CD14-positive monocyte (primary cell): Measurements from ENCODE around the gene MPP2. TPM values are rescaled to one million over a fixed set of nuclear protein-coding genes. Genes with fewer than 3 reads are reported as not detected.

Source experiments
- DNase-seq, 3 donors: peaks; one replicate each; pipeline ENCODE4 v3.0.0-alpha.2; 2011 to 2022
- H2AFZ ChIP-seq: 2 replicates; pipeline ENCODE4 v1.6.0; 2012; ENCODE audit warnings: mild to moderate bottlenecking, low read depth, low read length, inconsistent platforms; ENCODE audit not compliant: insufficient read depth, poor library complexity, severe bottlenecking
- H3K27ac ChIP-seq, 2 donors: 1 replicate in 1 of 2; 2 replicates in 1 of 2; pipeline ENCODE4 v1.5.1; 2012 to 2013; ENCODE audit warnings: low read length in 2 of 2, control low read depth in 1 of 2, inconsistent platforms in 1 of 2, low read depth in 1 of 2, mild to moderate bottlenecking in 1 of 2
- H3K27me3 ChIP-seq, 2 donors: one replicate each; pipeline versions ENCODE4 v1.6.0 to v1.6.1; 2011 to 2013; ENCODE audit warnings: low read length in 2 of 2; ENCODE audit not compliant: control insufficient read depth in 2 of 2, insufficient read depth in 2 of 2
- H3K36me3 ChIP-seq, 2 donors: replicated peaks in 1 of 2; 1 replicate in 1 of 2; 2 replicates in 1 of 2; pipeline versions ENCODE4 v1.5.1 to v1.6.1; 2012 to 2013; ENCODE audit warnings: low read length in 2 of 2, control low read depth in 1 of 2, inconsistent platforms in 1 of 2, mild to moderate bottlenecking in 1 of 2; ENCODE audit not compliant: insufficient read depth in 2 of 2, control insufficient read depth in 1 of 2
- H3K4me1 ChIP-seq, 2 donors: 1 replicate in 1 of 2; 2 replicates in 1 of 2; pipeline versions ENCODE4 v1.5.1 to v1.6.1; 2012 to 2013; ENCODE audit warnings: low read length in 2 of 2, control low read depth in 1 of 2, inconsistent platforms in 1 of 2, mild to moderate bottlenecking in 1 of 2, moderate library complexity in 1 of 2; ENCODE audit not compliant: insufficient read depth in 2 of 2, control insufficient read depth in 1 of 2
- H3K4me2 ChIP-seq: replicated peaks from 2 replicates; pipeline ENCODE3; 2012; ENCODE audit warnings: low read length, moderate library complexity, mild to moderate bottlenecking; ENCODE audit not compliant: poor library complexity, severe bottlenecking; ENCODE audit errors: extremely low read depth
- H3K4me3 ChIP-seq, 3 experiments: fragments of 200-600 bp in 1 of 3; sonication (generic) in 1 of 3; replicated peaks in 1 of 3; 1 replicate in 2 of 3; 2 replicates in 1 of 3; pipeline ENCODE4 v1.5.1; 2011 to 2013; ENCODE audit warnings: low read length in 3 of 3, mild to moderate bottlenecking in 3 of 3, control low read depth in 2 of 3, low read depth in 2 of 3, inconsistent platforms in 1 of 3, moderate library complexity in 1 of 3
- H3K79me2 ChIP-seq: 2 replicates; pipeline ENCODE4 v1.6.0; 2012; ENCODE audit warnings: mild to moderate bottlenecking, control low read depth, inconsistent platforms, low read length, moderate library complexity; ENCODE audit not compliant: insufficient read depth
- H3K9ac ChIP-seq: 2 replicates; pipeline ENCODE4 v1.6.0; 2017; ENCODE audit warnings: low read length, mild to moderate bottlenecking; ENCODE audit not compliant: insufficient read depth, poor library complexity, severe bottlenecking
- H3K9me3 ChIP-seq, 2 donors: replicated peaks in 1 of 2; 1 replicate in 1 of 2; 2 replicates in 1 of 2; pipeline versions ENCODE4 v1.5.1 to v1.6.1; 2012 to 2013; ENCODE audit warnings: low read length in 2 of 2, control low read depth in 1 of 2; ENCODE audit not compliant: control insufficient read depth in 1 of 2, insufficient read depth in 1 of 2
- H4K20me1 ChIP-seq: 2 replicates; pipeline ENCODE4 v1.6.0; 2012; ENCODE audit warnings: mild to moderate bottlenecking, low read length, control low read depth, moderate library complexity; ENCODE audit not compliant: insufficient read depth
- H3K27ac Mint-ChIP-seq, 7 donors: one replicate each; pipeline ENCODE4 v1.8.0; 2020; ENCODE audit warnings: mild to moderate bottlenecking in 7 of 7, mixed read lengths in 7 of 7, moderate library complexity in 6 of 7, inconsistent platforms in 2 of 7
- H3K27me3 Mint-ChIP-seq, 3 donors: one replicate each; pipeline ENCODE4 v1.8.0; 2021 to 2022; ENCODE audit warnings: low read depth in 3 of 3, mild to moderate bottlenecking in 3 of 3, mixed read lengths in 3 of 3, moderate library complexity in 3 of 3, inconsistent platforms in 1 of 3
- H3K36me3 Mint-ChIP-seq, 2 donors: one replicate each; pipeline ENCODE4 v1.8.0; 2020; ENCODE audit warnings: mixed read lengths in 2 of 2, inconsistent platforms in 1 of 2, mild to moderate bottlenecking in 1 of 2
- H3K4me1 Mint-ChIP-seq: one replicate; pipeline ENCODE4 v1.8.0; 2020; ENCODE audit warnings: mild to moderate bottlenecking, mixed read lengths
- H3K4me3 Mint-ChIP-seq, 2 donors: one replicate each; pipeline ENCODE4 v1.8.0; 2020; ENCODE audit warnings: mild to moderate bottlenecking in 2 of 2, mixed read lengths in 2 of 2, moderate library complexity in 1 of 2
- H3K9me3 Mint-ChIP-seq, 7 donors: one replicate each; pipeline ENCODE4 v1.8.0; 2020 to 2022; ENCODE audit warnings: mixed read lengths in 7 of 7, mild to moderate bottlenecking in 6 of 7, moderate library complexity in 6 of 7, inconsistent platforms in 2 of 7
- WGBS: methylation state at CpG from one replicate; pipeline ENCODE4 v1.1.5; 2013; ENCODE audit warnings: missing lambda C conversion rate; ENCODE audit not compliant: insufficient coverage; 5-methylcytosine and 5-hydroxymethylcytosine counted together
- intact Hi-C, 2 donors: fragments of 100-400 bp; cut with micrococcal nuclease; formaldehyde crosslinking; loops; one replicate each; pipeline versions ENCODE4 v1.15.0 to v1.15.1; 2023
- polyA plus RNA-seq, 3 donors: library from polyadenylated mRNA; depleted of rRNA in 1 of 3; unstranded in 2 of 3; stranded (reverse) in 1 of 3; fragments of 300-500 nt in 2 of 3; fragments of >200 nt in 1 of 3; fragmentation: Illumina TruSeq in 2 of 3; gene quantifications; 1 replicate in 2 of 3; 2 replicates in 1 of 3; pipeline ENCODE4 v1.2.3, GENCODE V29; 2012 to 2021
- TF ChIP-seq, protein P1 (sequence below): fragments of 200-600 bp; IDR thresholded peaks from one replicate; pipeline ENCODE4 v1.8.0; 2022; ENCODE audit warnings: antibody characterized with exemption, mild to moderate bottlenecking

Gene MPP2
- polyA plus RNA-seq, 3 donors = not detected

GRCh38 chr17:43873815-43874214, 33.5 kb downstream of the MPP2 start:
- H3K36me3 ChIP-seq = no peaks in the 10 kb centered on the region
- no peak overlapping the region for H3K9ac ChIP-seq
- peaks cover 0 to under 1% of the 10 kb centered on the region in 2 donors for H3K36me3 Mint-ChIP-seq
- H2AFZ ChIP-seq = no peak overlapping the region
- peaks cover 0 to under 1% of the 10 kb centered on the region in 2 donors for H3K9me3 ChIP-seq
- no peaks in the 10 kb centered on the region for H3K27me3 ChIP-seq
- TF ChIP-seq, protein P1, sequence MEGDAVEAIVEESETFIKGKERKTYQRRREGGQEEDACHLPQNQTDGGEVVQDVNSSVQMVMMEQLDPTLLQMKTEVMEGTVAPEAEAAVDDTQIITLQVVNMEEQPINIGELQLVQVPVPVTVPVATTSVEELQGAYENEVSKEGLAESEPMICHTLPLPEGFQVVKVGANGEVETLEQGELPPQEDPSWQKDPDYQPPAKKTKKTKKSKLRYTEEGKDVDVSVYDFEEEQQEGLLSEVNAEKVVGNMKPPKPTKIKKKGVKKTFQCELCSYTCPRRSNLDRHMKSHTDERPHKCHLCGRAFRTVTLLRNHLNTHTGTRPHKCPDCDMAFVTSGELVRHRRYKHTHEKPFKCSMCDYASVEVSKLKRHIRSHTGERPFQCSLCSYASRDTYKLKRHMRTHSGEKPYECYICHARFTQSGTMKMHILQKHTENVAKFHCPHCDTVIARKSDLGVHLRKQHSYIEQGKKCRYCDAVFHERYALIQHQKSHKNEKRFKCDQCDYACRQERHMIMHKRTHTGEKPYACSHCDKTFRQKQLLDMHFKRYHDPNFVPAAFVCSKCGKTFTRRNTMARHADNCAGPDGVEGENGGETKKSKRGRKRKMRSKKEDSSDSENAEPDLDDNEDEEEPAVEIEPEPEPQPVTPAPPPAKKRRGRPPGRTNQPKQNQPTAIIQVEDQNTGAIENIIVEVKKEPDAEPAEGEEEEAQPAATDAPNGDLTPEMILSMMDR = no peak
- no peak overlapping the region for H3K27ac ChIP-seq
- H3K4me1 ChIP-seq = no peaks in the 10 kb centered on the region
- H3K9me3 Mint-ChIP-seq = peaks cover under 1 to 4% (median 3%) of the 10 kb centered on the region in 7 donors
- H4K20me1 ChIP-seq = no peaks in the 10 kb centered on the region
- H3K27ac Mint-ChIP-seq = no peak overlapping the region
- no peak overlapping the region for H3K4me3 ChIP-seq
- H3K27me3 Mint-ChIP-seq = peaks cover 10 to 16% (median 10%) of the 10 kb centered on the region in 3 donors
- no peak for DNase-seq
- H3K4me1 Mint-ChIP-seq = peaks cover 2% of the 10 kb centered on the region
- H3K4me3 Mint-ChIP-seq = no peak overlapping the region
- WGBS = no CpG with 5 or more reads among the region's 6 CpGs
- no peaks in the 10 kb centered on the region for H3K79me2 ChIP-seq
- no peak overlapping the region for H3K4me2 ChIP-seq
- intact Hi-C loops = no loop called here

- Mint-ChIP-seq H3K9me3 (peaks cover 6 to 10% (median 8%) of the 10 kb centered on the region in 7 donors), H3K27me3 (peaks cover 8 to 15% (median 10%) of the 10 kb centered on the region in 3 donors), H3K4me1 (peaks cover 6% of the 10 kb centered on the region), H3K27ac (no peak overlapping the region), H3K36me3 (peaks cover 0 to 4% of the 10 kb centered on the region in 2 donors), H3K4me3 (no peak overlapping the region)
- Histone ChIP-seq H3K9me3 (peaks cover 0 to 8% of the 10 kb centered on the region in 2 donors), H3K27ac (no peak overlapping the region), H2AFZ (no peak overlapping the region), H3K4me1 (peaks cover 5 to 6% of the 10 kb centered on the region in 2 donors), H3K4me3 (no peak overlapping the region), H3K79me2 (no peaks in the 10 kb centered on the region), H3K4me2 (no peak overlapping the region), H3K9ac (no peak overlapping the region), H3K27me3 (no peaks in the 10 kb centered on the region), H3K36me3 (no peaks in the 10 kb centered on the region), H4K20me1 (no peaks in the 10 kb centered on the region)
- WGBS = 50% methylated on average over 1 of the region's 5 CpGs
- TF ChIP-seq, protein P1 = no peak
- DNase-seq = no peak
- intact Hi-C loops = no loop called here
These were observed 34.2 kb downstream of the MPP2 start for GRCh38 chr17:43873091-43873490.
